Effector memory CD8-positive, alpha-beta T cell (primary cell): ENCODE results near the gene GART.

ENCODE experiments used
- ATAC-seq: fragments of 150-1000 bp; cut with Tn5 transposase; replicated peaks from 2 replicates; pipeline ENCODE4 v1.10.0; 2021; ENCODE audit warnings: mild to moderate bottlenecking, moderate library complexity
- DNase-seq, 3 experiments: peaks; one replicate each; pipeline ENCODE4 v3.0.0; 2021
- H3K27ac Mint-ChIP-seq, 2 donors: one replicate each; pipeline ENCODE4 v1.8.0; 2022; ENCODE audit warnings: mild to moderate bottlenecking in 2 of 2, mixed read lengths in 2 of 2, moderate library complexity in 2 of 2
- H3K27me3 Mint-ChIP-seq, 2 donors: one replicate each; pipeline ENCODE4 v1.8.0; 2022; ENCODE audit warnings: mixed read lengths in 2 of 2
- H3K36me3 Mint-ChIP-seq: one replicate; pipeline ENCODE4 v1.8.0; 2022; ENCODE audit warnings: mild to moderate bottlenecking, moderate library complexity, mixed read lengths; ENCODE audit not compliant: insufficient read depth
- H3K4me1 Mint-ChIP-seq, 2 donors: one replicate each; pipeline ENCODE4 v1.8.0; 2022; ENCODE audit warnings: low read depth in 2 of 2, mixed read lengths in 2 of 2
- H3K4me3 Mint-ChIP-seq, 2 donors: one replicate each; pipeline ENCODE4 v1.8.0; 2022; ENCODE audit warnings: mild to moderate bottlenecking in 2 of 2, mixed read lengths in 2 of 2, moderate library complexity in 2 of 2
- H3K9me3 Mint-ChIP-seq, 2 donors: one replicate each; pipeline ENCODE4 v1.8.0; 2022; ENCODE audit warnings: mixed read lengths in 2 of 2

GART gene

GRCh38 chr21:33461538-33462250 is 80.2 kb downstream of the GART start:
- DNase-seq = no peak
- Mint-ChIP-seq H3K36me3 (peaks cover 52% of the 10 kb centered on the region), H3K4me3 (no peak overlapping the region), H3K9me3 (no peaks in the 10 kb centered on the region), H3K27ac (no peak overlapping the region), H3K4me1 (no peaks in the 10 kb centered on the region), H3K27me3 (no peaks in the 10 kb centered on the region)
- ATAC-seq = no peak

DNA sequence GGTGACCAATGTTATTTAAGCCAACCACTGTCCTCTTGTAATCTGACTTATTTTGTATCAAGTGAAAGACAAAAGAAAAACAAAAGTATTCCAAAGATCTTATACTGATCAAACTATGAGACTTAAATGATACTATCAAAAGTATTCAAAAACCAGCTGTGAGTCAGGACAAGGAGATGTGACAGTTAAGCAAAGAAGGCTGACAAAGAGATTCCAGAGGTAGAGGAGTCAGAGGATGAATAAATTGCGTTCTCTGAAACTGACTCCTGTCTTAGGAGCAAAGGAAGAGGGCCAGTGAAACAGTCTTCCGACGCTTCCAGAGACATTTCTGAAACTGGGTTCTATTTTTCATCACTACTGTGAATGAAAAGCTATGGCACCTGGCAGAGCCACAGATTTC is 83.1 kb downstream of the GART start:
- DNase-seq (no peak), ATAC-seq (no peak)
- H3K4me3 Mint-ChIP-seq = no peak overlapping the region
- H3K27me3 Mint-ChIP-seq = no peaks in the 10 kb centered on the region
- H3K36me3 Mint-ChIP-seq = peaks cover 36% of the 10 kb centered on the region
- no peaks in the 10 kb centered on the region for H3K4me1 Mint-ChIP-seq
- H3K9me3 Mint-ChIP-seq = no peaks in the 10 kb centered on the region
- H3K27ac Mint-ChIP-seq = no peak overlapping the region

- H3K9me3 Mint-ChIP-seq = no peaks in the 10 kb centered on the region
Measured at GRCh38 chr21:33455686-33456446, 86.1 kb downstream of the GART start.

More at GRCh38 chr21:33455686-33456446, 86.1 kb downstream of the GART start:
- Mint-ChIP-seq H3K27me3 (no peaks in the 10 kb centered on the region), H3K4me1 (no peaks in the 10 kb centered on the region), H3K27ac (no peak overlapping the region), H3K36me3 (peaks cover 37% of the 10 kb centered on the region), H3K4me3 (no peak overlapping the region)
- ATAC-seq = no peak
- no peak for DNase-seq
